HepG2 (cell line): ENCODE measurements around the gene FUT8. TPM values are rescaled to one million over a fixed set of nuclear protein-coding genes. Genes with fewer than 3 reads are reported as not detected.

Experiments used
- ATAC-seq: fragments of 200-7000 bp; cut with Tn5 transposase; 3 replicates; pipeline ENCODE4 v1.9.1; 2020; ENCODE audit warnings: mild to moderate bottlenecking, moderate library complexity
- BruUV-seq: library from RNA; stranded (reverse); fragments of 400-500 nt; replicated peaks from 2 replicates; lab custom pipeline; 2021; lab: Mats Ljungman, UMichigan
- CTCF ChIA-PET: fragments of 300-600 bp; formaldehyde crosslinking; extraction: SDS; loops from one replicate; lab custom pipeline; 2021; ENCODE audit warnings: low total read pairs, inconsistent platforms, low intra/inter-chr PET ratio; lab: Yijun Ruan, JAX
- POLR2A ChIA-PET: fragments of 350-600 bp; sonication (Branson Sonifier 250); formaldehyde crosslinking; loops from one replicate; lab custom pipeline; 2020; ENCODE audit warnings: antibody characterized with exemption, inconsistent platforms; lab: Yijun Ruan, JAX
- DNase-seq: peaks from one replicate; pipeline ENCODE4 v3.0.0-alpha.2; 2015; ENCODE audit warnings: low spot score
- FAIRE-seq: peaks from 3 replicates; lab custom pipeline; 2011; peaks lifted over from hg19 to GRCh38; lab: Jason Lieb, UNC
- H2AFZ ChIP-seq: one replicate; pipeline ENCODE4 v1.6.1; 2011; ENCODE audit warnings: low read length, inconsistent platforms
- H3K27ac ChIP-seq: fragments of 300-600 bp; 3 replicates; pipeline ENCODE4 v1.8.0; 2011; ENCODE audit warnings: mixed run types, mild to moderate bottlenecking, mixed read lengths, low read length, inconsistent platforms; ENCODE audit not compliant: insufficient read depth; ENCODE audit errors: extremely low read length
- H3K27me3 ChIP-seq, 2 experiments: fragments of 200-600 bp in 1 of 2; 2 replicates in 1 of 2; 3 replicates in 1 of 2; pipeline versions ENCODE4 v1.6.0 to v1.8.0; 2011; ENCODE audit warnings: low read length in 2 of 2, mild to moderate bottlenecking in 2 of 2, moderate library complexity in 2 of 2, inconsistent platforms in 1 of 2; ENCODE audit not compliant: insufficient read depth in 2 of 2, control insufficient read depth in 1 of 2
- H3K36me3 ChIP-seq, 2 experiments: fragments of 200-600 bp in 1 of 2; replicated peaks in 1 of 2; 2 replicates in 1 of 2; 3 replicates in 1 of 2; pipeline versions ENCODE4 v1.5.1 to v1.8.0; 2011; ENCODE audit warnings: low read length in 2 of 2, inconsistent platforms in 1 of 2; ENCODE audit not compliant: insufficient read depth in 2 of 2, control insufficient read depth in 1 of 2
- H3K4me1 ChIP-seq: 2 replicates; pipeline ENCODE4 v1.5.1; 2012; ENCODE audit warnings: low read length, inconsistent platforms; ENCODE audit not compliant: insufficient read depth
- H3K4me2 ChIP-seq: 2 replicates; pipeline ENCODE4 v1.6.0; 2011; ENCODE audit warnings: low read depth, low read length, inconsistent platforms
- H3K4me3 ChIP-seq, 3 experiments: fragments of 200-600 bp in 1 of 3; sonication (generic), shearing (Covaris generic) in 1 of 3; replicated peaks in 1 of 3; 2 replicates each; pipeline ENCODE4 v1.5.1; 2011 to 2016; ENCODE audit warnings: low read length in 3 of 3, inconsistent platforms in 2 of 3, low read depth in 2 of 3, mild to moderate bottlenecking in 2 of 3, control low read depth in 1 of 3, mixed read lengths in 1 of 3; ENCODE audit not compliant: insufficient read depth in 1 of 3
- H3K79me2 ChIP-seq: one replicate; pipeline ENCODE4 v1.6.1; 2011; ENCODE audit warnings: low read length, inconsistent platforms; ENCODE audit not compliant: insufficient read depth
- H3K9ac ChIP-seq: 2 replicates; pipeline ENCODE4 v1.6.0; 2011; ENCODE audit warnings: mild to moderate bottlenecking, low read depth, low read length, inconsistent platforms; ENCODE audit not compliant: insufficient read depth
- H3K9me3 ChIP-seq: 2 replicates; pipeline ENCODE4 v1.5.1; 2012; ENCODE audit warnings: mild to moderate bottlenecking, low read length
- H4K20me1 ChIP-seq: 2 replicates; pipeline ENCODE4 v1.6.0; 2011; ENCODE audit warnings: inconsistent platforms, mild to moderate bottlenecking, low read length, moderate library complexity; ENCODE audit not compliant: insufficient read depth
- CC2D1A ChIP-seq: sonication (generic); formaldehyde crosslinking; IDR thresholded peaks from 2 replicates; pipeline ENCODE4 v1.8.1; 2023; ENCODE audit warnings: mild to moderate bottlenecking, missing genetic modification reagents
- GTF2F1 ChIP-seq: fragments of 150-350 bp; IDR thresholded peaks from 2 replicates; pipeline ENCODE4 v1.6.1; 2014; ENCODE audit warnings: low read length
- NBN ChIP-seq: fragments of 450-650 bp; conservative IDR thresholded peaks from 2 replicates; pipeline ENCODE4 v1.6.1; 2017
- RBAK ChIP-seq: sonication (generic); formaldehyde crosslinking; IDR thresholded peaks from 2 replicates; pipeline ENCODE4 v1.5.1; 2020; ENCODE audit warnings: mild to moderate bottlenecking, missing genetic modification reagents
- REPIN1 ChIP-seq: sonication (generic); formaldehyde crosslinking; IDR thresholded peaks from 2 replicates; pipeline ENCODE4 v1.8.0; 2022; ENCODE audit warnings: missing genetic modification reagents, low read depth, mild to moderate bottlenecking, borderline replicate concordance
- RFXANK ChIP-seq: IDR thresholded peaks from 2 replicates; pipeline ENCODE4 v1.6.1; 2016
- TERF1 ChIP-seq: sonication (generic); formaldehyde crosslinking; IDR thresholded peaks from 2 replicates; pipeline ENCODE4 v1.8.0; 2022; ENCODE audit warnings: mild to moderate bottlenecking, missing genetic modification reagents, moderate library complexity
- ZBTB1 ChIP-seq: sonication (generic); formaldehyde crosslinking; IDR thresholded peaks from 2 replicates; pipeline ENCODE4 v1.4.0; 2020; ENCODE audit warnings: missing genetic modification reagents, borderline replicate concordance
- ZNF20 ChIP-seq: sonication (generic); formaldehyde crosslinking; IDR thresholded peaks from 2 replicates; pipeline ENCODE4 v1.4.0; 2020; ENCODE audit warnings: mild to moderate bottlenecking, moderate library complexity, missing genetic modification reagents
- ZNF234 ChIP-seq: sonication (generic); formaldehyde crosslinking; conservative IDR thresholded peaks from 2 replicates; pipeline ENCODE4 v1.5.1; 2020; ENCODE audit warnings: mild to moderate bottlenecking, missing genetic modification reagents
- ZNF383 ChIP-seq: sonication (generic); formaldehyde crosslinking; IDR thresholded peaks from 2 replicates; pipeline ENCODE4 v1.4.0; 2020; ENCODE audit warnings: missing genetic modification reagents, mild to moderate bottlenecking, borderline replicate concordance
- ZNF431 ChIP-seq: sonication (generic); formaldehyde crosslinking; IDR thresholded peaks from 2 replicates; pipeline ENCODE4 v1.9.0; 2022; ENCODE audit warnings: missing genetic modification reagents, low read depth, mild to moderate bottlenecking, borderline replicate concordance
- ZNF552 ChIP-seq: sonication (generic); formaldehyde crosslinking; IDR thresholded peaks from 2 replicates; pipeline ENCODE4 v1.9.0; 2022; ENCODE audit warnings: missing genetic modification reagents, mild to moderate bottlenecking, borderline replicate concordance
- ZNF580 ChIP-seq: IDR thresholded peaks from 2 replicates; pipeline ENCODE4 v1.6.1; 2016; ENCODE audit warnings: low read depth, borderline replicate concordance
- ZNF784 ChIP-seq: sonication (generic); formaldehyde crosslinking; IDR thresholded peaks from 2 replicates; pipeline ENCODE4 v1.5.1; 2020; ENCODE audit warnings: missing genetic modification reagents, mild to moderate bottlenecking, borderline replicate concordance
- WGBS: methylation state at CpG from one replicate; pipeline ENCODE4 v1.1.6; 2017; ENCODE audit warnings: low lambda C conversion rate; 5-methylcytosine and 5-hydroxymethylcytosine counted together
- in situ Hi-C: cut with HindIII; loops from 2 replicates; pipeline ENCODE4 v1.10.0; 2017; ENCODE audit warnings: low pct_unique_long_range_greater_than_20kb; ENCODE audit not compliant: extremely low pct_ligation_motif_present
- intact Hi-C: fragments of 100-400 bp; cut with micrococcal nuclease; formaldehyde crosslinking; loops from one replicate; pipeline ENCODE4 v1.10.0; 2022; ENCODE audit not compliant: unreplicated experiment
- polyA plus RNA-seq, 8 experiments: library from polyadenylated mRNA; depleted of rRNA in 3 of 8; stranded (reverse) in 7 of 8; unstranded in 1 of 8; fragments of >200 nt; fragmentation: Illumina TruSeq in 4 of 8; extraction: Trizol in 4 of 8; gene quantifications; 2 replicates each; pipeline versions ENCODE4 v1.2.1 to v1.2.3, GENCODE V29; 2011 to 2016; ENCODE audit warnings: low read depth in 4 of 8, missing spikeins in 1 of 8, mixed read lengths in 1 of 8; ENCODE audit not compliant: insufficient read depth in 1 of 8
- total RNA-seq, 5 experiments: library from RNA; depleted of rRNA; stranded (reverse); fragments of >200 nt; fragmentation: Illumina TruSeq; extraction: Trizol; gene quantifications; 2 replicates each; pipeline ENCODE4 v1.2.3, GENCODE V29; 2016; ENCODE audit warnings: low read depth in 1 of 5
- TF ChIP-seq, protein P1 (sequence below): fragments of 450-650 bp; IDR thresholded peaks from 2 replicates; pipeline ENCODE4 v1.6.1; 2017
- TF ChIP-seq, protein P2 (sequence below): sonication (generic); formaldehyde crosslinking; IDR thresholded peaks from 2 replicates; pipeline ENCODE4 v1.4.0; 2020; ENCODE audit warnings: mild to moderate bottlenecking, low read depth, missing genetic modification reagents
- TF ChIP-seq, protein P3 (sequence below): sonication (generic); formaldehyde crosslinking; IDR thresholded peaks from 2 replicates; pipeline ENCODE4 v1.4.0; 2020; ENCODE audit warnings: missing genetic modification reagents, borderline replicate concordance
- TF ChIP-seq, protein P4 (sequence below): sonication (generic); formaldehyde crosslinking; IDR thresholded peaks from 2 replicates; pipeline ENCODE4 v1.4.0; 2020; ENCODE audit warnings: mild to moderate bottlenecking, missing genetic modification reagents

FUT8 gene
- total and polyA plus RNA-seq, 2 of the 13 experiments (the other 11 are each of a cell fraction or from before 2014, with no cell fraction given), result 9.3 to 17.5 TPM

- TF ChIP-seq GTF2F1, result no peak
- TF ChIP-seq, protein P1, sequence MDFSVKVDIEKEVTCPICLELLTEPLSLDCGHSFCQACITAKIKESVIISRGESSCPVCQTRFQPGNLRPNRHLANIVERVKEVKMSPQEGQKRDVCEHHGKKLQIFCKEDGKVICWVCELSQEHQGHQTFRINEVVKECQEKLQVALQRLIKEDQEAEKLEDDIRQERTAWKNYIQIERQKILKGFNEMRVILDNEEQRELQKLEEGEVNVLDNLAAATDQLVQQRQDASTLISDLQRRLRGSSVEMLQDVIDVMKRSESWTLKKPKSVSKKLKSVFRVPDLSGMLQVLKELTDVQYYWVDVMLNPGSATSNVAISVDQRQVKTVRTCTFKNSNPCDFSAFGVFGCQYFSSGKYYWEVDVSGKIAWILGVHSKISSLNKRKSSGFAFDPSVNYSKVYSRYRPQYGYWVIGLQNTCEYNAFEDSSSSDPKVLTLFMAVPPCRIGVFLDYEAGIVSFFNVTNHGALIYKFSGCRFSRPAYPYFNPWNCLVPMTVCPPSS, result no peak
- no peak for TF ChIP-seq REPIN1 (CRISPR knock-in tag)
- no peak for TF ChIP-seq TERF1
- no peak for TF ChIP-seq CC2D1A (CRISPR knock-in tag)
- TF ChIP-seq NBN, result no peak
- no peak for TF ChIP-seq ZNF234 (CRISPR knock-in tag)
- no peak for TF ChIP-seq RFXANK (CRISPR knock-in tag)
- TF ChIP-seq, all 625 proteins: peak for 0
These were observed 225.2 kb downstream of the FUT8 start (continued) for GRCh38 chr14:65637780-65638179.

DNA sequence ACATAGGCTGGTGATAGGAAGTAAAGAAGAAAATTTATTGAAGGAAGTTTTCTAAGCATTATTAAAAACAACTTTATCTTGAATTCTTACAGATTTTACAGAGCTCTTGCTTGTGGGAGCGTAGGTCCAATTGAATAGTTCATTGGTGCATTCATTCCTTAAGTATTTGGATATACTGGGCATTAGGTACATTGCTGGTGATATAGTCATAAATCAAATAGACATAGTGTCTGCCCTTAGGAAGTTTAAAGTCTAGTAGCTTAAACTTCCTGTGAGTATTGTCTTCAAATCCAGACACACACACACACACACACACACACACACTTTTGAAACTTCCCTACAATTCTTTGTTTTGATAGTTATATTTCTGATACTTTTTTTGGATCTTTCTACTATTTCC lies 226.7 kb downstream of the FUT8 start:
- Histone ChIP-seq H3K4me1 (peaks cover 7% of the 10 kb centered on the region; the same call in 1 of the 2 replicates), H3K27ac (no peak overlapping the region), H3K27me3 (no peaks in the 10 kb centered on the region), H3K79me2 (no peaks in the 10 kb centered on the region), H3K4me2 (no peak overlapping the region), H4K20me1 (no peaks in the 10 kb centered on the region), H3K36me3 (no peaks in the 10 kb centered on the region), H3K9me3 (no peaks in the 10 kb centered on the region), H3K4me3 (no peak overlapping the region), H3K9ac (no peak overlapping the region), H2AFZ (no peak overlapping the region)
- 87% methylated on average over 1 of the region's 1 CpG for WGBS
- in situ Hi-C loops, result no loop called here
- ATAC-seq, result no peak
- BruUV-seq, result no TSS peak
- FAIRE-seq, result no peak
- intact Hi-C loops, result no loop called here
- peak; percentile 50 for DNase-seq
- POLR2A ChIA-PET, result no interaction called here
- CTCF ChIA-PET, result no interaction called here
- no peak for TF ChIP-seq ZNF784
- no peak for TF ChIP-seq RBAK (CRISPR knock-in tag)
- no peak for TF ChIP-seq ZBTB1 (CRISPR knock-in tag)
- no peak for TF ChIP-seq ZNF20 (CRISPR knock-in tag)
- no peak for TF ChIP-seq ZNF431 (CRISPR knock-in tag)
- TF ChIP-seq, protein P2, sequence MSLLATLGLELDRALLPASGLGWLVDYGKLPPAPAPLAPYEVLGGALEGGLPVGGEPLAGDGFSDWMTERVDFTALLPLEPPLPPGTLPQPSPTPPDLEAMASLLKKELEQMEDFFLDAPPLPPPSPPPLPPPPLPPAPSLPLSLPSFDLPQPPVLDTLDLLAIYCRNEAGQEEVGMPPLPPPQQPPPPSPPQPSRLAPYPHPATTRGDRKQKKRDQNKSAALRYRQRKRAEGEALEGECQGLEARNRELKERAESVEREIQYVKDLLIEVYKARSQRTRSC (CRISPR knock-in tag), result no peak
- TF ChIP-seq, protein P3, sequence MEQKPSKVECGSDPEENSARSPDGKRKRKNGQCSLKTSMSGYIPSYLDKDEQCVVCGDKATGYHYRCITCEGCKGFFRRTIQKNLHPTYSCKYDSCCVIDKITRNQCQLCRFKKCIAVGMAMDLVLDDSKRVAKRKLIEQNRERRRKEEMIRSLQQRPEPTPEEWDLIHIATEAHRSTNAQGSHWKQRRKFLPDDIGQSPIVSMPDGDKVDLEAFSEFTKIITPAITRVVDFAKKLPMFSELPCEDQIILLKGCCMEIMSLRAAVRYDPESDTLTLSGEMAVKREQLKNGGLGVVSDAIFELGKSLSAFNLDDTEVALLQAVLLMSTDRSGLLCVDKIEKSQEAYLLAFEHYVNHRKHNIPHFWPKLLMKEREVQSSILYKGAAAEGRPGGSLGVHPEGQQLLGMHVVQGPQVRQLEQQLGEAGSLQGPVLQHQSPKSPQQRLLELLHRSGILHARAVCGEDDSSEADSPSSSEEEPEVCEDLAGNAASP (CRISPR knock-in tag), result no peak
- TF ChIP-seq, protein P4, sequence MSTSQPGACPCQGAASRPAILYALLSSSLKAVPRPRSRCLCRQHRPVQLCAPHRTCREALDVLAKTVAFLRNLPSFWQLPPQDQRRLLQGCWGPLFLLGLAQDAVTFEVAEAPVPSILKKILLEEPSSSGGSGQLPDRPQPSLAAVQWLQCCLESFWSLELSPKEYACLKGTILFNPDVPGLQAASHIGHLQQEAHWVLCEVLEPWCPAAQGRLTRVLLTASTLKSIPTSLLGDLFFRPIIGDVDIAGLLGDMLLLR, result no peak
- TF ChIP-seq ZNF383 (CRISPR knock-in tag), result no peak
- no peak for TF ChIP-seq ZNF552 (CRISPR knock-in tag)
- no peak for TF ChIP-seq ZNF580
